ENCODE results near the gene AOPEP.

AOPEP gene

GRCh38 chr9:94811074-94811473, 84.6 kb downstream of the AOPEP start:
- no peak for TF ChIP-seq CTCF (IDR thresholded peaks at IDR 0.05; ENCODE audit: insufficient read depth, missing control alignments)
- no peak for FAIRE-seq
- no peak for DNase-seq (ENCODE audit: insufficient read length, low spot score)

GRCh38 chr9:94812343-94812742, 85.8 kb downstream of the AOPEP start:
- FAIRE-seq, result no peak
- DNase-seq (ENCODE audit: insufficient read length, low spot score), result no peak
- no peak for TF ChIP-seq CTCF (IDR thresholded peaks at IDR 0.05; ENCODE audit: insufficient read depth, missing control alignments)

GRCh38 chr9:94813379-94813778, 86.9 kb downstream of the AOPEP start:
- FAIRE-seq (no peak), DNase-seq (ENCODE audit: insufficient read length, low spot score) (no peak)
- TF ChIP-seq CTCF (IDR thresholded peaks at IDR 0.05; ENCODE audit: insufficient read depth, missing control alignments), result no peak

- TF ChIP-seq CTCF (IDR thresholded peaks at IDR 0.05; ENCODE audit: insufficient read depth, missing control alignments), result no peak
- no peak for DNase-seq (ENCODE audit: insufficient read length, low spot score)
- no peak for FAIRE-seq
Measured at GRCh38 chr9:94817291-94818177, 91.0 kb downstream of the AOPEP start.

- no peak for DNase-seq (ENCODE audit: insufficient read length, low spot score)
- no peak for TF ChIP-seq CTCF (IDR thresholded peaks at IDR 0.05; ENCODE audit: insufficient read depth, missing control alignments)
- no peak for FAIRE-seq
Measured at GRCh38 chr9:94818178-94818541, 91.7 kb downstream of the AOPEP start.

GRCh38 chr9:94819161-94819687, 92.7 kb downstream of the AOPEP start:
- no peak for FAIRE-seq
- no peak for DNase-seq (ENCODE audit: insufficient read length, low spot score)
- no peak for TF ChIP-seq CTCF (IDR thresholded peaks at IDR 0.05; ENCODE audit: insufficient read depth, missing control alignments)

Measured in D721Med (cell line).